H1 (cell line): ENCODE data around the gene NOM1. TPM values are rescaled to one million over a fixed set of nuclear protein-coding genes. Genes with fewer than 3 reads are reported as not detected.

ENCODE experiments used
- CTCF ChIA-PET: fragments of 300-600 bp; sonication (Branson Sonifier 250); formaldehyde crosslinking; loops from one replicate; lab custom pipeline; 2021; ENCODE audit not compliant: partially characterized antibody; lab: Charles Lee
- POLR2A ChIA-PET: fragments of 300-600 bp; sonication (Branson Sonifier 250); formaldehyde crosslinking; loops from one replicate; lab custom pipeline; 2021; ENCODE audit warnings: inconsistent platforms; ENCODE audit not compliant: partially characterized antibody; lab: Charles Lee
- DNase-seq, 2 experiments: peaks; one replicate each; pipeline versions ENCODE4 v3.0.0 to v3.0.0-alpha.2; 2010 to 2022; ENCODE audit warnings: low spot score in 2 of 2, low read depth in 1 of 2, mixed read lengths in 1 of 2
- FAIRE-seq: peaks from 2 replicates; lab custom pipeline; 2011; peaks lifted over from hg19 to GRCh38; lab: Jason Lieb, UNC
- H2AFZ ChIP-seq: 2 replicates; pipeline ENCODE4 v1.8.1; 2012; ENCODE audit warnings: low read length, inconsistent platforms
- H2AK5ac ChIP-seq: 2 replicates; pipeline ENCODE4 v1.6.1; 2013; ENCODE audit warnings: low read depth, low read length
- H2BK120ac ChIP-seq: replicated peaks from 2 replicates; pipeline ENCODE3; 2013; ENCODE audit warnings: low read depth, low read length, inconsistent platforms
- H2BK12ac ChIP-seq: 2 replicates; pipeline ENCODE4 v1.6.1; 2013; ENCODE audit warnings: low read depth, low read length
- H2BK15ac ChIP-seq: 2 replicates; pipeline ENCODE4 v1.6.1; 2013; ENCODE audit warnings: low read length
- H2BK20ac ChIP-seq: 2 replicates; pipeline ENCODE4 v1.6.1; 2013; ENCODE audit warnings: low read length
- H2BK5ac ChIP-seq: 2 replicates; pipeline ENCODE4 v1.6.1; 2013; ENCODE audit warnings: low read depth, low read length
- H3K14ac ChIP-seq: 2 replicates; pipeline ENCODE4 v1.6.1; 2013; ENCODE audit warnings: inconsistent platforms; ENCODE audit not compliant: insufficient read length
- H3K18ac ChIP-seq: 2 replicates; pipeline ENCODE4 v1.6.1; 2013; ENCODE audit warnings: low read length; ENCODE audit errors: extremely low read depth
- H3K23ac ChIP-seq: 2 replicates; pipeline ENCODE4 v1.6.1; 2013; ENCODE audit warnings: inconsistent platforms; ENCODE audit not compliant: insufficient read length
- H3K23me2 ChIP-seq: 2 replicates; pipeline ENCODE4 v1.6.1; 2013; ENCODE audit warnings: low read depth, low read length
- H3K27ac ChIP-seq: 2 replicates; pipeline ENCODE4 v1.6.1; 2011; ENCODE audit warnings: low read depth, low read length, inconsistent platforms
- H3K27me3 ChIP-seq, 4 experiments: replicated peaks in 1 of 4; 1 replicate in 1 of 4; 2 replicates in 3 of 4; pipeline versions ENCODE4 v1.6.1 to v1.8.1; 2011 to 2013; ENCODE audit warnings: low read length in 3 of 4, mild to moderate bottlenecking in 3 of 4, inconsistent platforms in 2 of 4, mixed read lengths in 2 of 4, moderate library complexity in 1 of 4; ENCODE audit not compliant: control insufficient read depth in 3 of 4, insufficient read depth in 3 of 4; ENCODE audit errors: extremely low read depth in 1 of 4
- H3K36me3 ChIP-seq, 4 experiments: 2 replicates each; pipeline versions ENCODE4 v1.6.1 to v1.8.1; 2011 to 2013; ENCODE audit warnings: mild to moderate bottlenecking in 4 of 4, low read length in 3 of 4, moderate library complexity in 2 of 4, control low read depth in 1 of 4, inconsistent platforms in 1 of 4; ENCODE audit not compliant: insufficient read depth in 4 of 4, control insufficient read depth in 2 of 4
- H3K4ac ChIP-seq: replicated peaks from 2 replicates; pipeline ENCODE3; 2013; ENCODE audit warnings: low read length, low read depth, mixed read lengths, inconsistent platforms; ENCODE audit not compliant: insufficient read length
- H3K4me1 ChIP-seq, 4 experiments: replicated peaks in 1 of 4; 1 replicate in 1 of 4; 2 replicates in 3 of 4; pipeline versions ENCODE4 v1.6.1 to v1.8.1; 2011 to 2013; ENCODE audit warnings: low read length in 3 of 4, inconsistent platforms in 2 of 4, mixed read lengths in 1 of 4; ENCODE audit not compliant: insufficient read depth in 4 of 4, control insufficient read depth in 3 of 4
- H3K4me2 ChIP-seq, 2 experiments: 2 replicates each; pipeline versions ENCODE4 v1.6.1 to v1.8.1; 2011 to 2013; ENCODE audit warnings: low read depth in 2 of 2, low read length in 2 of 2, control low read depth in 1 of 2, inconsistent platforms in 1 of 2, mild to moderate bottlenecking in 1 of 2; ENCODE audit not compliant: insufficient read depth in 1 of 2
- H3K4me3 ChIP-seq, 4 experiments: fragments of 200-600, 300-600 bp in 1 of 4; sonication (generic), shearing (Covaris generic), sonication (Bioruptor Twin) in 1 of 4; 2 replicates each; pipeline versions ENCODE4 v1.5.1 to v1.8.1; 2011 to 2016; ENCODE audit warnings: low read length in 4 of 4, low read depth in 3 of 4, control low read depth in 2 of 4, inconsistent platforms in 2 of 4, mild to moderate bottlenecking in 2 of 4, mixed read lengths in 1 of 4, moderate library complexity in 1 of 4; ENCODE audit not compliant: insufficient read depth in 2 of 4; ENCODE audit errors: extremely low read depth in 1 of 4
- H3K56ac ChIP-seq: replicated peaks from 2 replicates; pipeline ENCODE3; 2013; ENCODE audit warnings: low read depth, mild to moderate bottlenecking, mixed read lengths, low read length, inconsistent platforms; ENCODE audit not compliant: insufficient read length
- H3K79me1 ChIP-seq: 2 replicates; pipeline ENCODE4 v1.6.1; 2013; ENCODE audit warnings: low read depth, low read length, control low read depth
- H3K79me2 ChIP-seq, 2 experiments: 2 replicates each; pipeline versions ENCODE4 v1.6.1 to v1.8.1; 2012 to 2013; ENCODE audit warnings: low read length in 2 of 2, mild to moderate bottlenecking in 2 of 2, inconsistent platforms in 1 of 2; ENCODE audit not compliant: insufficient read depth in 2 of 2, control insufficient read depth in 1 of 2
- H3K9ac ChIP-seq, 4 experiments: replicated peaks in 1 of 4; 1 replicate in 1 of 4; 2 replicates in 3 of 4; pipeline versions ENCODE4 v1.6.1 to v1.8.1; 2011 to 2013; ENCODE audit warnings: low read depth in 3 of 4, low read length in 3 of 4, control low read depth in 2 of 4, mild to moderate bottlenecking in 2 of 4, moderate library complexity in 2 of 4, inconsistent platforms in 1 of 4; ENCODE audit errors: extremely low read depth in 1 of 4
- H3K9me3 ChIP-seq, 2 experiments: 2 replicates each; pipeline versions ENCODE4 v1.6.1 to v1.8.1; 2012 to 2013; ENCODE audit warnings: mild to moderate bottlenecking in 2 of 2, moderate library complexity in 2 of 2, control low read depth in 1 of 2, inconsistent platforms in 1 of 2, low read depth in 1 of 2, low read length in 1 of 2, mixed read lengths in 1 of 2; ENCODE audit not compliant: insufficient read depth in 2 of 2
- H4K20me1 ChIP-seq, 2 experiments: replicated peaks in 1 of 2; 2 replicates each; pipeline versions ENCODE3 to v1.8.1; 2011 to 2013; ENCODE audit warnings: inconsistent platforms in 2 of 2, low read length in 2 of 2, mild to moderate bottlenecking in 1 of 2; ENCODE audit not compliant: insufficient read depth in 2 of 2, control insufficient read depth in 1 of 2
- H4K5ac ChIP-seq: 2 replicates; pipeline ENCODE4 v1.6.1; 2013; ENCODE audit warnings: low read length, low read depth, mixed read lengths, inconsistent platforms; ENCODE audit not compliant: insufficient read length
- H4K8ac ChIP-seq: 2 replicates; pipeline ENCODE4 v1.8.0; 2013; ENCODE audit warnings: mild to moderate bottlenecking, moderate library complexity, low read length, inconsistent platforms; ENCODE audit not compliant: insufficient read depth; ENCODE audit errors: extremely low read depth
- H4K91ac ChIP-seq: replicated peaks from 2 replicates; pipeline ENCODE3; 2013; ENCODE audit warnings: low read length, mixed read lengths, inconsistent platforms; ENCODE audit not compliant: insufficient read length
- POU5F1 ChIP-seq: IDR thresholded peaks from 2 replicates; pipeline ENCODE4 v1.6.1; 2011; ENCODE audit warnings: low read depth, mild to moderate bottlenecking, low read length, moderate library complexity
- SAP30 ChIP-seq: fragments of 300-600 bp; sonication (generic); IDR thresholded peaks from 2 replicates; pipeline ENCODE4 v1.7.1; 2012; ENCODE audit warnings: low read length, moderate library complexity, mild to moderate bottlenecking, inconsistent platforms; ENCODE audit not compliant: insufficient read depth, insufficient replicate concordance
- WGBS, 2 experiments: shearing (Covaris generic) in 1 of 2; methylation state at CpG; one replicate each; pipeline versions ENCODE4 v1.1.6 to v1.1.7; 2013 to 2015; ENCODE audit warnings: low lambda C conversion rate in 2 of 2, mixed read lengths in 2 of 2, inconsistent platforms in 1 of 2, low coverage in 1 of 2, missing lambda C conversion rate in 1 of 2; ENCODE audit not compliant: insufficient replicate concordance in 2 of 2, insufficient coverage in 1 of 2, insufficient read length in 1 of 2; ENCODE audit errors: extremely low coverage in 1 of 2, missing lambda C conversion rate in 1 of 2; 5-methylcytosine and 5-hydroxymethylcytosine counted together
- polyA plus RNA-seq, 7 experiments: library from polyadenylated mRNA; depleted of rRNA in 3 of 7; stranded (reverse) in 5 of 7; unstranded in 2 of 7; fragments of >200 nt in 5 of 7; fragments of 200-250 nt in 2 of 7; gene quantifications; 1 replicate in 5 of 7; 2 replicates in 1 of 7; 4 replicates in 1 of 7; pipeline versions ENCODE4 v1.2.1 to v1.2.3, GENCODE V29; 2011 to 2013; ENCODE audit warnings: missing spikeins in 2 of 7, mixed read lengths in 2 of 7
- total RNA-seq: library from RNA; stranded (reverse); fragmentation: NEBNext Ultra II Directional; extraction: Animal tissue kit (Norgen Biotek cat#: 25700); gene quantifications from 2 replicates; pipeline ENCODE4 v1.2.1, GENCODE V29; 2021

NOM1 gene
- total and polyA plus RNA-seq, 2 of the 8 experiments (the other 6 are each of a cell fraction or from before 2014, with no cell fraction given): 10.6 to 29.1 TPM

GRCh38 chr7:156918635-156919034, 30.9 kb upstream of the NOM1 start:
- Histone ChIP-seq H3K4me2 (no peak overlapping the region), H3K4me3 (no peak overlapping the region), H3K27me3 (no peaks in the 10 kb centered on the region), H3K4ac (no peak overlapping the region), H3K9me3 (peaks cover 7 to 8% of the 10 kb centered on the region in 2 experiments; a peak in 2 of 4 replicates), H3K36me3 (no peaks in the 10 kb centered on the region), H4K91ac (no peak overlapping the region), H2AFZ (no peak overlapping the region), H3K56ac (no peak overlapping the region), H3K79me1 (no peaks in the 10 kb centered on the region), H3K79me2 (no peaks in the 10 kb centered on the region), H4K20me1 (no peaks in the 10 kb centered on the region), H2BK15ac (no peak overlapping the region), H2AK5ac (no peak overlapping the region), H2BK120ac (no peak overlapping the region), H2BK12ac (no peak overlapping the region), H4K5ac (no peak overlapping the region), H2BK5ac (no peak overlapping the region), H3K18ac (no peak overlapping the region), H2BK20ac (no peak overlapping the region), H3K23ac (no peak overlapping the region), H4K8ac (no peak overlapping the region), H3K23me2 (no peaks in the 10 kb centered on the region), H3K14ac (no peak overlapping the region), H3K27ac (no peak overlapping the region), H3K9ac (no peak overlapping the region), H3K4me1 (no peaks in the 10 kb centered on the region; a peak in 1 of 7 replicates)
- FAIRE-seq (no peak), DNase-seq (no peak)
- CTCF ChIA-PET: no interaction called here
- no peak for TF ChIP-seq SAP30
- no peak for TF ChIP-seq POU5F1
- POLR2A ChIA-PET: no interaction called here
- WGBS, 2 experiments: 88% methylated on average over 1 of the region's 1 CpG; no CpG with 5 or more reads in 1 of the 2 experiments
